Uterus (tissue), 4 donors: Measurements from ENCODE around the gene PDE6B. TPM values are rescaled to one million over a fixed set of nuclear protein-coding genes. Genes with fewer than 3 reads are reported as not detected.

Experiments
- DNase-seq, 2 donors: peaks; one replicate each; pipeline ENCODE4 v3.0.0-alpha.2; 2019 to 2020
- H3K27ac ChIP-seq, 2 donors: fragments of 200-600 bp; sonication (generic); 1 replicate in 1 of 2; 2 replicates in 1 of 2; pipeline ENCODE4 v1.5.1; 2016 to 2018
- H3K27me3 ChIP-seq, 2 donors: fragments of 200-600 bp; sonication (generic); one replicate each; pipeline ENCODE4 v1.5.1; 2018 to 2019; ENCODE audit warnings: control low read depth in 1 of 2
- H3K36me3 ChIP-seq, 2 donors: fragments of 200-600 bp; sonication (generic); one replicate each; pipeline ENCODE4 v1.5.1; 2019; ENCODE audit warnings: control low read depth in 1 of 2
- H3K4me1 ChIP-seq, 2 donors: fragments of 200-600 bp; sonication (generic); one replicate each; pipeline ENCODE4 v1.5.1; 2018 to 2019; ENCODE audit warnings: control low read depth in 1 of 2
- H3K4me3 ChIP-seq, 2 donors: fragments of 200-600 bp; sonication (generic); 1 replicate in 1 of 2; 2 replicates in 1 of 2; pipeline ENCODE4 v1.5.1; 2018 to 2019; ENCODE audit warnings: mild to moderate bottlenecking in 1 of 2
- H3K9me3 ChIP-seq, 2 donors: fragments of 200-600 bp; sonication (generic); one replicate each; pipeline ENCODE4 v1.5.1; 2019; ENCODE audit warnings: control low read depth in 1 of 2
- CTCF ChIP-seq, 4 experiments: fragments of 200-600 bp in 2 of 4; fragments of 450-650 bp in 2 of 4; sonication (generic) in 2 of 4; IDR thresholded peaks; one replicate each; pipeline ENCODE4 v1.5.1; 2016 to 2019; ENCODE audit warnings: antibody characterized with exemption in 4 of 4, mild to moderate bottlenecking in 2 of 4, moderate library complexity in 1 of 4
- POLR2A ChIP-seq, 2 donors: fragments of 450-650 bp; IDR thresholded peaks; one replicate each; pipeline ENCODE4 v1.6.1; 2016; ENCODE audit warnings: antibody characterized with exemption in 2 of 2, mild to moderate bottlenecking in 1 of 2, moderate library complexity in 1 of 2
- intact Hi-C: fragments of 100-400 bp; cut with DNase I; formaldehyde crosslinking; loops from one replicate; pipeline ENCODE4 v1.15.1; 2023; ENCODE audit warnings: low total_unique reads
- total RNA-seq, 4 donors: library from RNA; depleted of rRNA in 3 of 4; stranded (reverse); fragments of >200 nt in 3 of 4; gene quantifications; one replicate each; pipeline versions ENCODE4 v1.1.0 to v1.2.4, GENCODE V29; 2014 to 2023
- donor health status: DM: yes; HTN: yes; CAD: no.

Gene PDE6B
- total RNA-seq, 4 donors from 2014 or later, result 0.26 to 16.2 (median 1.2) TPM; not detected in 1

DNA sequence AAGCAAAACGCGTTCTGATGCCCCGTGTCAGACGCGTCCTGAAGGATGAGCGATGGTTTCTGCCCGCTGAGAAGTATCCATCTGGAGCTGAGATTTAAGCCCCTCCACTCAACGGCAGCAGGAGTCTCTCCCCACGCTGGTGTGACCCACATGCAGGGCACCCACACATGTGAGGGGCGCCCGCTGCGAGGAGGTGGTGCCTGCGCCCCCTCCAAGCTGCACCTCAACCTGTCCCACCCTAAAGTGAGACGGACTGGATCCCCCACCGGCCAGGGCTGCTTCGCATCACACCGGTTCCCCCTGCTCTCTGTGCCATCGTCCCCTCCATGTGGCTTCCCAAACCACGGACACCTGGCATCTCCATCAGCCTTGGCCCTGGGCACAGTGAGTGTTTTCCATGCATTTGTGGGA is 4.5 kb upstream of the PDE6B start:
- Histone ChIP-seq H3K4me3 (no peak overlapping the region), H3K36me3 (no peaks in the 10 kb centered on the region), H3K27ac (no peak overlapping the region), H3K9me3 (no peaks in the 10 kb centered on the region), H3K27me3 (no peaks in the 10 kb centered on the region), H3K4me1 (no peaks in the 10 kb centered on the region)
- intact Hi-C loops, result no loop called here
- TF ChIP-seq POLR2A (IDR thresholded peaks at IDR 0.05), result no peak
- no peak for TF ChIP-seq CTCF (IDR thresholded peaks at IDR 0.05)
- no peak for DNase-seq

- Histone ChIP-seq H3K4me3 (no peak overlapping the region), H3K9me3 (no peaks in the 10 kb centered on the region), H3K36me3 (no peaks in the 10 kb centered on the region), H3K4me1 (no peaks in the 10 kb centered on the region), H3K27me3 (no peaks in the 10 kb centered on the region), H3K27ac (no peak overlapping the region)
- no peak for DNase-seq
- intact Hi-C loops, result no loop called here
- TF ChIP-seq POLR2A (IDR thresholded peaks at IDR 0.05), result no peak
- TF ChIP-seq CTCF (IDR thresholded peaks at IDR 0.05), result no peak
These were observed 3.9 kb upstream of the PDE6B start for GRCh38 chr4:621296-622070.

GRCh38 chr4:622071-622995 is 3.0 kb upstream of the PDE6B start:
- intact Hi-C loops, result no loop called here
- H3K27ac ChIP-seq, result no peak overlapping the region
- DNase-seq, result no peak
- H3K4me3 ChIP-seq, result no peak overlapping the region
- no peaks in the 10 kb centered on the region for H3K36me3 ChIP-seq
- TF ChIP-seq POLR2A (IDR thresholded peaks at IDR 0.05) (no peak), CTCF (IDR thresholded peaks at IDR 0.05) (no peak)
- H3K27me3 ChIP-seq, result no peaks in the 10 kb centered on the region
- no peaks in the 10 kb centered on the region for H3K9me3 ChIP-seq
- H3K4me1 ChIP-seq, result no peaks in the 10 kb centered on the region

- H3K27me3 ChIP-seq, result no peaks in the 10 kb centered on the region
- intact Hi-C loops, result no loop called here
These were observed 2.1 kb upstream of the PDE6B start for GRCh38 chr4:622996-623913.

More at GRCh38 chr4:622996-623913, 2.1 kb upstream of the PDE6B start:
- no peaks in the 10 kb centered on the region for H3K9me3 ChIP-seq
- H3K4me3 ChIP-seq, result no peak overlapping the region
- H3K4me1 ChIP-seq, result no peaks in the 10 kb centered on the region
- no peak for TF ChIP-seq POLR2A (IDR thresholded peaks at IDR 0.05)
- no peak for TF ChIP-seq CTCF (IDR thresholded peaks at IDR 0.05)
- H3K36me3 ChIP-seq, result no peaks in the 10 kb centered on the region
- no peak for DNase-seq
- no peak overlapping the region for H3K27ac ChIP-seq
